Motor neuron (in vitro differentiated cells): ENCODE results near the gene SLC35F6. TPM values are rescaled to one million over a fixed set of nuclear protein-coding genes. Genes with fewer than 3 reads are reported as not detected.
"Not testable (repeated sequence)": the region's sequence is repeated elsewhere in the genome, so short reads cannot be mapped to it uniquely, and the experiment has no call there.

Experiments
- ATAC-seq, 8 experiments: fragments of 200-7000 bp; cut with Tn5 transposase; replicated peaks in 6 of 8; 2 replicates each; pipeline ENCODE4 v1.8.0; 2021; ENCODE audit warnings: mild to moderate bottlenecking in 8 of 8, moderate library complexity in 8 of 8
- H3K27ac ChIP-seq, 2 donors: fragments of 250-450 bp; sonication (Bioruptor Pico); 2 replicates each; pipeline ENCODE4 v1.9.0; 2021; ENCODE audit warnings: antibody characterized with exemption in 2 of 2, mild to moderate bottlenecking in 2 of 2, moderate library complexity in 1 of 2
- H3K4me1 ChIP-seq, 2 donors: fragments of 250-450 bp; sonication (Bioruptor Pico); replicated peaks in 1 of 2; 2 replicates each; pipeline ENCODE4 v1.6.1; 2021; ENCODE audit warnings: antibody characterized with exemption in 2 of 2, mild to moderate bottlenecking in 2 of 2, moderate library complexity in 1 of 2
- H3K4me3 ChIP-seq, 5 donors: fragments of 250-450 bp; sonication (Bioruptor Pico); 2 replicates each; pipeline ENCODE4 v1.9.0; 2021; ENCODE audit warnings: antibody characterized with exemption in 5 of 5, mild to moderate bottlenecking in 5 of 5, moderate library complexity in 4 of 5
- WGBS, 10 experiments: fragments of 450-650 bp; shearing (Covaris generic); methylation state at CpG; one replicate each; pipeline ENCODE4 v1.0.0; 2022; 5-methylcytosine and 5-hydroxymethylcytosine counted together
- in situ Hi-C, 9 experiments: fragments of 400-800 bp; cut with MboI; loops; one replicate each; pipeline ENCODE4 v1.15.0; 2021; ENCODE audit warnings: low sequenced_read_pairs in 9 of 9, low pct_unique_long_range_greater_than_20kb in 2 of 9; ENCODE audit not compliant: unreplicated experiment in 9 of 9
- total RNA-seq, 8 experiments: library from RNA; unstranded; fragments of 300-600 nt; gene quantifications; 2 replicates each; pipeline versions ENCODE4 v1.2.3 to v1.2.4, GENCODE V29; 2022

Gene SLC35F6
- total RNA-seq, 8 experiments from 2014 or later: 12.4 to 56.5 (median 23.3) TPM

GRCh38 chr2:26780203-26780760 lies 16.2 kb downstream of the SLC35F6 start:
- in situ Hi-C loops: no loop called here
- peak in 1 of 8 experiments; percentile 25 for ATAC-seq
- Histone ChIP-seq H3K4me1 (peaks cover 0 to 2% of the 10 kb centered on the region in 2 donors), H3K4me3 (no peak overlapping the region), H3K27ac (no peak overlapping the region)
- WGBS, 10 experiments: 50 to 100% (median 90%) methylated on average over 1 to 4 of the region's 4 CpGs; no CpG with 5 or more reads in 3 of the 10 experiments

GRCh38 chr2:26782876-26783704 lies 19.0 kb downstream of the SLC35F6 start:
- H3K4me3 ChIP-seq: no peak overlapping the region
- in situ Hi-C loops: no loop called here
- H3K4me1 ChIP-seq: peaks cover 0 to 2% of the 10 kb centered on the region in 2 donors
- H3K27ac ChIP-seq: no peak overlapping the region
- ATAC-seq: no peak
- 44 to 100% (median 92%) methylated on average over 2 to 10 of the region's 12 CpGs; no CpG with 5 or more reads in 1 of the 10 experiments for WGBS, 10 experiments

GRCh38 chr2:26784570-26785234 lies 20.6 kb downstream of the SLC35F6 start:
- WGBS, 10 experiments: 82 to 97% (median 92%) methylated on average over 2 to 13 of the region's 19 CpGs; no CpG with 5 or more reads in 1 of the 10 experiments
- H3K4me1 ChIP-seq: peaks cover 0 to 2% of the 10 kb centered on the region in 2 donors
- in situ Hi-C loops: no loop called here
- peak overlapping the region in 2 of 5 donors; percentile 33 to 56 for H3K4me3 ChIP-seq
- H3K27ac ChIP-seq: peak overlapping the region in 1 of 2 donors; percentile 21
- no peak for ATAC-seq

- Histone ChIP-seq H3K27ac (peak within 1 kb of the TSS; percentile 7 to 69), H3K4me1 (peaks cover 0 to 2% of the 10 kb centered on the region in 2 donors), H3K4me3 (peak within 1 kb of the TSS; percentile 42 to 56 (median 51))
- ATAC-seq: peak; percentile 93 to 99 (median 98)
- WGBS, 10 experiments: 0 to 60% (median 8%) methylated on average over 2 to 36 of the region's 55 CpGs; no CpG with 5 or more reads in 1 of the 10 experiments
- in situ Hi-C loops: no loop called here
Observed at GRCh38 chr2:26785431-26786206, 21.5 kb downstream of the SLC35F6 start, which contains the start of gene CENPA. Gene CENPA, plus strand, starts transcription at chr2:26786056. Its CDS starts 141 bp downstream, at chr2:26786197.

- WGBS, 10 experiments: 0 to 28% (median 9%) methylated on average over 1 to 17 of the region's 55 CpGs; no CpG with 5 or more reads in 2 of the 10 experiments
- in situ Hi-C loops: no loop called here
- peak in 6 of 8 experiments; percentile 2 to 23 (median 10) for ATAC-seq
- no peak overlapping the region for H3K27ac ChIP-seq
- peaks cover 0 to 2% of the 10 kb centered on the region in 2 donors for H3K4me1 ChIP-seq
- peak overlapping the region; percentile 42 to 56 (median 51) for H3K4me3 ChIP-seq
Observed at GRCh38 chr2:26786207-26787028, 22.3 kb downstream of the SLC35F6 start.

- ATAC-seq: no peak
- in situ Hi-C loops: no loop called here
- Histone ChIP-seq H3K27ac (no peak overlapping the region), H3K4me1 (no peaks in the 10 kb centered on the region), H3K4me3 (no peak overlapping the region)
- WGBS, 10 experiments: 33 to 100% (median 94%) methylated on average over 1 to 3 of the region's 3 CpGs; no CpG with 5 or more reads in 1 of the 10 experiments
Observed at GRCh38 chr2:26792720-26793119, 28.6 kb downstream of the SLC35F6 start.

GRCh38 chr2:26793518-26793917 lies 29.4 kb downstream of the SLC35F6 start:
- Histone ChIP-seq H3K4me3 (no peak overlapping the region), H3K4me1 (no peaks in the 10 kb centered on the region), H3K27ac (no peak overlapping the region)
- in situ Hi-C loops: no loop called here
- no peak for ATAC-seq
- WGBS, 10 experiments: 90 to 100% (median 95%) methylated on average over 1 to 3 of the region's 3 CpGs; no CpG with 5 or more reads in 1 of the 10 experiments

GRCh38 chr2:26795135-26795534 lies 31.1 kb downstream of the SLC35F6 start:
- H3K27ac ChIP-seq, ATAC-seq, H3K4me3 ChIP-seq, H3K4me1 ChIP-seq, in situ Hi-C loops: not testable (repeated sequence)
- WGBS, 10 experiments: 100% methylated on average over 1 of the region's 17 CpGs; no CpG with 5 or more reads in 9 of the 10 experiments

GRCh38 chr2:26801328-26801727 lies 37.2 kb downstream of the SLC35F6 start:
- WGBS, 10 experiments: 51 to 100% (median 88%) methylated on average over 1 to 3 of the region's 4 CpGs; no CpG with 5 or more reads in 3 of the 10 experiments
- in situ Hi-C loops: no loop called here
- Histone ChIP-seq H3K4me1 (no peaks in the 10 kb centered on the region), H3K4me3 (no peak overlapping the region), H3K27ac (no peak overlapping the region)
- peak in 3 of 8 experiments; percentile 15 to 42 (median 24) for ATAC-seq

GRCh38 chr2:26801796-26802195 lies 37.7 kb downstream of the SLC35F6 start:
- WGBS, 10 experiments: 88 to 100% (median 100%) methylated on average over 1 to 3 of the region's 7 CpGs; no CpG with 5 or more reads in 4 of the 10 experiments
- peak in 3 of 8 experiments; percentile 9 to 16 (median 10) for ATAC-seq
- Histone ChIP-seq H3K4me1 (no peaks in the 10 kb centered on the region), H3K27ac (no peak overlapping the region), H3K4me3 (no peak overlapping the region)
- in situ Hi-C loops: no loop called here

GRCh38 chr2:26805241-26805676 lies 41.2 kb downstream of the SLC35F6 start:
- peaks cover 8 to 9% of the 10 kb centered on the region in 2 donors for H3K4me1 ChIP-seq
- WGBS, 10 experiments: 20 to 100% (median 82%) methylated on average over 1 to 5 of the region's 5 CpGs; no CpG with 5 or more reads in 3 of the 10 experiments
- no peak for ATAC-seq
- H3K4me3 ChIP-seq: no peak overlapping the region
- no peak overlapping the region for H3K27ac ChIP-seq
- in situ Hi-C loops: no loop called here
